ENCODE results near the gene PRKCZ.

The PRKCZ gene

GRCh38 chr1:2214541-2215241 is 164.5 kb downstream of the PRKCZ start:
- no peak for DNase-seq

- no peak for DNase-seq
Observed at GRCh38 chr1:2215329-2215728, 165.1 kb downstream of the PRKCZ start.

GRCh38 chr1:2215909-2216766 is 165.9 kb downstream of the PRKCZ start:
- no peak for DNase-seq

- no peak for DNase-seq
Observed at GRCh38 chr1:2216767-2217058, 166.5 kb downstream of the PRKCZ start.

GRCh38 chr1:2221271-2221670 is 171.1 kb downstream of the PRKCZ start:
- no peak for DNase-seq

GRCh38 chr1:2224170-2224584 is 174.0 kb downstream of the PRKCZ start:
- DNase-seq: no peak

GRCh38 chr1:2224631-2225428 is 174.6 kb downstream of the PRKCZ start:
- DNase-seq: no peak

- DNase-seq: no peak
Observed at GRCh38 chr1:2226525-2227345, 176.5 kb downstream of the PRKCZ start.

- peak; percentile 91 for DNase-seq
Observed at GRCh38 chr1:2227346-2228156, 177.3 kb downstream of the PRKCZ start.

GRCh38 chr1:2228157-2228594 is 178.0 kb downstream of the PRKCZ start, which contains the start of gene SKI:
Gene SKI, plus strand, starts transcription at chr1:2228319. Its CDS starts 448 bp downstream, at chr1:2228767.
- no peak for DNase-seq

GRCh38 chr1:2228694-2229036 is 178.5 kb downstream of the PRKCZ start:
- peak; percentile 48 for DNase-seq

GRCh38 chr1:2229037-2229864 is 179.0 kb downstream of the PRKCZ start:
- DNase-seq: no peak

GRCh38 chr1:2229911-2230731 is 179.9 kb downstream of the PRKCZ start:
- DNase-seq: no peak

GRCh38 chr1:2230781-2231531 is 180.7 kb downstream of the PRKCZ start:
- DNase-seq: peak; percentile 72

GRCh38 chr1:2231532-2232254 is 181.5 kb downstream of the PRKCZ start:
- DNase-seq: peak; percentile 40

GRCh38 chr1:2232255-2232915 is 182.2 kb downstream of the PRKCZ start:
- DNase-seq: no peak

GRCh38 chr1:2232916-2233438 is 182.8 kb downstream of the PRKCZ start:
- DNase-seq: no peak

Data from activated gamma-delta T cell (primary cell).